HG03280 (cell line): ENCODE measurements around the gene ZNF679.
A peak's percentile ranks its signal among the peaks of the same experiment; 100 is the strongest.
"Not testable (repeated sequence)": the region's sequence is repeated elsewhere in the genome, so short reads cannot be mapped to it uniquely, and the experiment has no call there.

Experiments
- ATAC-seq: cut with Tn5 transposase; IDR thresholded peaks from one replicate; pipeline ENCODE4 v1.9.1; 2021; ENCODE audit warnings: mild to moderate bottlenecking, moderate library complexity; ENCODE audit not compliant: unreplicated experiment

Gene ZNF679

DNA sequence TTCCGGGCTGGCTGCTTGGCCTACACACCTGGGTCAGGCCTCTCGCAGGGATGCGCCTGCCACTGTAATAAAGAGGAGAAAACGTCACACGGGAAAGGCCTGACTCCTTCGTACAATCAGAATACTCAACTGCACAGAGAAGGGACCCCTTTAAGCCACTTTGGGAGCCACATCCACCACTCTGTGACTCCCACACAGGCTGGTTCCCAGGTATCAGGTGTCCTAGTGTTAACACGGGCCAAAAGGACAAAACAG, 79.7 kb downstream of the ZNF679 start:
- no peak for ATAC-seq

DNA sequence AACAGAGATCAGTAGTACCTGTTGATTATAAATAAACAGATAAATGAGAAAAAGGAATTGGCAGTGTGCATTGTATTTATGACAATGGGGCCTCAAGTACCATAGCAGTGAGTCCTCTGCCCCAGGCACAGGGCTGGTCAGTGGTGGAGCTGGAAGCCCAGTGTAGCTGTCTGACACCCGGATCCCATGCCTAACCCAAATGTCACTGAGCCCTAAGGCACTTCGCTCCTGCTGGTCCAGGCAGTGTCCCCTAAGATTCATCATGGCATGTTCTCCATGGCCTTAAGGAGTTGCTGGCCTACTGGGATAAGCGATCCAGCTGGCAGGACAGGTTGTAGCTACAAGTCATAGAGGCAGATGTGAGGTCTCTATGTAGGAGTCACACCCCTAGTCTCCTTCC, 82.2 kb downstream of the ZNF679 start:
- no peak for ATAC-seq

DNA sequence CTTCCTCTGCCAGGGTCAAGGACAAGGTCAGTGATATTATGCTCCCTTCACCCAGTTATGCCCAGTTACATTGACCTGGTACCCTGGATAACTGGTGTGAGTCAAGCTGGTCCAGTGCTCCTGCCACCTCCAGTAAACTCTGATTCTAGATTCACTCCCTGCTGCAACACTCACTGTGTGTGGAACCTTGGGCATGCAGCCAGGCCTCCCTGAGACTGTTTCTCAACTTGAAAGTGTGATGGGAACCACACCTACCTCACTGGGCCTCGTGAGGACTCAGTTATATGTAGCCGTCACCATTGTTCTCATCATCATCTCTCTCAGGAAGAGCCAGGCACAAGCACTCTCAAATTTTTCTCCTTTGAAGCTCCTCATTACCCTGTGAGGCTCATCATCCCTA, 84.6 kb downstream of the ZNF679 start:
- ATAC-seq: no peak

DNA sequence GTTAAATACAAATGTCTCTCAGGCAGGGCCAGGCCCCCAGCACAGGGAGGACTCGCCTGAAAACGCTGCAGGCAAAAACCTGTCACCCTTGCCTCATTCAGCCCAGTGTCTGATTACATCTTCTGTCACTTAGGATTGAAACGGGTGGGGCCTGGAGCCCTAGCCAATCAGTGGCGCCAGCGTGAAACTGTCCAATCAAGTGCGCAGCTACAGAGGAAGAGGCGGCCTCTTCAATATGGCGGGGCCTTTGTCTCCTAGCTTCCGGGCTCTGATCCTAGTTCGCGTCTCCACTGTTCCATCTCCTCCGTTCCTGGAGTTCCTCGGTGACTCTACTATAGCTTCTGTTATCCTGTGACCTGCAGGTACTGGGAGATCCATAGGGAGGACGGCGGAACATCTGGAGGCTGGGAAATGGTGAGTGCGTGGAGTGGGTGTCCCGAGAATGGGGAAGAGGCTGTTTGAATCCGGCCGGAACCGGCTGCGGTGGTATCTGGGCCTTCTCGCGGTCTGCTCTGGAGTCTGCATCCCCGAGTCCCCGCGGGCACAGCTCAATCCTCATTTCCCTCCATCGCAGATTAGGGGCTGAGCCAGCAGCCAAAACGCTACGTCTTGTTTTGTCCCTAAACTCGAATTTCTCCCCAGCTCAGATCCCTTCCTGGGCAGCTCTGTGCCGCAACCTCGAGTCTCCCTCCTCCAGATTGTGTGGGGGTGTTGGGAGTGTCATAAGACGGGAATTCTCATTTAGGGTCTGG, 85.6 kb downstream of the ZNF679 start, which contains the start of gene ZNF736:
TSS of gene ZNF736 (plus strand) at position 222 of the 752 bp plus-strand sequence. CDS start at position 412, 190 bp downstream.
- ATAC-seq: peak; percentile 100

DNA sequence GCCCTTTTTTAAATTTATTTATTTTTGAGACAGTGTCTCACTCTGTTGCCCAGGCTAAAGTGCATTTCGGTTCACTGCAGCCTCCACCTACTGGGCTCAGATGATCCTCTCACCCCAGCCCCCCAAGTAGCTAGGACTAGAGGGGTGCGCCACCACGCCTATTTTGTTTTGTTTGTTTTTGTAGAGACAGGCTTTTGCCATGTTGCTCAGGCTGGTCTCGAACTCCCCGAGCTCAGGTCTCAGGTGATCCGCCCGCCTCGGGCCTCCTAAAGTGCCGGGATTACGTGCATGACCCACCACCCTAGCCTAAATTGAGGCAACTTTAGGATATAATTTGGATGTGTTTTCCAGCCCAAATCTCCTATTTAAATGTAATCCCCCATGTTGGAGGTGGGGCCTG, 86.3 kb downstream of the ZNF679 start:
- ATAC-seq: no peak

DNA sequence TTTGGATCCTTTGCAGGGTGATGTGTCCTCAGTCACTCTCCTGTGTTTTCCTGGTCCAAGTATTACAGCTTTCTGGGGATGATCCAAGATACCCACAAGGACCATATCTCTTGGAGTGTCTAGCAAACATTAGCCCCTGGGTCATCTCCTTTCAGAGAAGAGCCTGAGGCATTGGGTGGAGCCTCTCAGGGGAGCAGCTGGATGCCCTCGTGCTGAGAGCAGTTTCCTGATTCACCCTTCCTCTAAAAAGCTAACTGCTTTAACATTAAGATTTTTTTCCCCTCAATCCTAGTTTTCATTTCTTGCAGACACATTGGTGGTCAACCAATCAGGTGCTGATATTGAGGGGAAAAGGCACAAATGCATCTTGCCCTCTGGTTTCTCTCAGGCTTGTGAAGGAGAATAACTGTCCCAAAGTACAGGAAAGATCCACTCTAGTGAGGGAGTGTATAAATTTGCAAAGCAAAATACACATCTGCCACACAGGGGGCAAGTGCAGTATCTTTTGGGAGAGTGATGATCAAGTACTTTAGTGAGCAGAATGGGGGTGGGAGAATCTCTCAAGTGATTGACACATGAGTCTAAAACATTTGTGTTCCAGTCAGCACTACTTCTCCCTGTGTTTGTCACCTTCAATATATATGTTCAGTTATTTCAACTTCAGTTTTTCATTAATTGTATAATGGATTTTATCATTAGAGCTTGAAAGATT, 87.9 kb downstream of the ZNF679 start:
- not testable (repeated sequence) for ATAC-seq
